Measurements from ENCODE around the gene DTNB.

DNA sequence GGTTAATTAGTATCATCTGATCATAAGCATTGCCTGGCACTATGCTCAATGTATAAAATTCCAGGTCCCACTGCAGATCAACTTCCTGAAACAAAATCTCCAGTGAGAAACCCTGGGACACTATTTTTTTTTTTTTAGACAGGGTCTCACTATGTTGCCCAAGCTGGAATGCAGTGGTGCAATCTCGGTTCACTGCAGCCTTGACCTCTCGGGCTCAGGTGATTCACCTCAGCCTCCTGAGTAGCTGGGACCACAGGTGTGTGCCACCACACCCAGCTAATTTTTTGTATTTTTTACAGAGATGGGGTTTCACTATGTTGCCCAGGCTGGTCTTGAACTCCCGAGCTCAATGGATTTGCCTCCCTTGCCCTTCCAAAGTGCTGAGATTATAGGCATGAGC is 31.1 kb downstream of the DTNB start:
- no peak for TF ChIP-seq GATA2 (IDR thresholded peaks at IDR 0.05; ENCODE audit: low read depth, low read length)
- no peak for TF ChIP-seq GATA3 (IDR thresholded peaks at IDR 0.05; ENCODE audit: low read depth, low read length)
